GM12875 (cell line): ENCODE results near the gene TENM3.
"Not testable (repeated sequence)": the region's sequence is repeated elsewhere in the genome, so short reads cannot be mapped to it uniquely, and the experiment has no call there.

ENCODE experiments used
- H3K4me3 ChIP-seq: one replicate; pipeline ENCODE4 v1.5.1; 2011; ENCODE audit warnings: low read depth, low read length, control low read depth
- TF ChIP-seq, protein P1 (sequence below): IDR thresholded peaks from 2 replicates; pipeline ENCODE4 v1.5.1; 2011; ENCODE audit warnings: low read depth, mild to moderate bottlenecking, control low read depth, inconsistent platforms, low read length, moderate library complexity, borderline replicate concordance; ENCODE audit not compliant: insufficient read depth

The TENM3 gene

DNA sequence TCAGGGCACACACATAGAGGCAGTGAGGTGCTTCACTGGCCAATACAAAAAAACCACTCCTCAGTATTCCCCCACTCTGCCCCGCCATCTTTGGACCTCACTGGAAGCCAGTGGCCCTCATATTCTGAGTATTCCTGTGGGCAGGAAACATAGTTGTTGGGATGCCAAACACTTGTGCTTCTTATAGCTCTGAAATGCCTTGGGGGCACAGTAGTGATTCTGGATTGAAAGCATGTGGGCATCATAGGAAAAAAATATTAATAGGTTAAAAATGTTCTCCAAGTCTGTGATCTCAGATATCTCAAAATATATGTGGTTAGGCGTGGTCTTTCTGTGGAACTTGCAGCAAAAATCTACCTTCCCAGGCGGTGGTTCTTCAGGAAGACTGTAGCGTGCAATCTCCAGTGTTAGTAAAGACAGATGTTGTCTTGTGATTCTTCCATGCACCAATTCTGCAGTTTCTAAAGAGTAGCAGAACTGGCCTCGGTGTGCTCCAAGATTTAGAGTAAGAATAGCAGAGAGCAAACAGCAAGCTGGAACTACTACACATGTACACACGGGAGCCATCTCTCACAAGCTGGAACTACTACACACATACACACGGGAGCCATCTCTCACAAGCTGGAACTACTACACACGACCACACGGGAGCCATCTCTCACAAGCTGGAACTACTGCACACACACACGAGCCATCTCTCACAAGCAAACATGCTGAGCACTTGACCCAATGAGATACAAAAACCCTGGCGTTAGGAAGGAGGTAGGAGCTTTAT lies 8.0 kb upstream of the TENM3 start:
- H3K4me3 ChIP-seq, result no peak overlapping the region
- TF ChIP-seq, protein P1, sequence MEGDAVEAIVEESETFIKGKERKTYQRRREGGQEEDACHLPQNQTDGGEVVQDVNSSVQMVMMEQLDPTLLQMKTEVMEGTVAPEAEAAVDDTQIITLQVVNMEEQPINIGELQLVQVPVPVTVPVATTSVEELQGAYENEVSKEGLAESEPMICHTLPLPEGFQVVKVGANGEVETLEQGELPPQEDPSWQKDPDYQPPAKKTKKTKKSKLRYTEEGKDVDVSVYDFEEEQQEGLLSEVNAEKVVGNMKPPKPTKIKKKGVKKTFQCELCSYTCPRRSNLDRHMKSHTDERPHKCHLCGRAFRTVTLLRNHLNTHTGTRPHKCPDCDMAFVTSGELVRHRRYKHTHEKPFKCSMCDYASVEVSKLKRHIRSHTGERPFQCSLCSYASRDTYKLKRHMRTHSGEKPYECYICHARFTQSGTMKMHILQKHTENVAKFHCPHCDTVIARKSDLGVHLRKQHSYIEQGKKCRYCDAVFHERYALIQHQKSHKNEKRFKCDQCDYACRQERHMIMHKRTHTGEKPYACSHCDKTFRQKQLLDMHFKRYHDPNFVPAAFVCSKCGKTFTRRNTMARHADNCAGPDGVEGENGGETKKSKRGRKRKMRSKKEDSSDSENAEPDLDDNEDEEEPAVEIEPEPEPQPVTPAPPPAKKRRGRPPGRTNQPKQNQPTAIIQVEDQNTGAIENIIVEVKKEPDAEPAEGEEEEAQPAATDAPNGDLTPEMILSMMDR, result no peak

DNA sequence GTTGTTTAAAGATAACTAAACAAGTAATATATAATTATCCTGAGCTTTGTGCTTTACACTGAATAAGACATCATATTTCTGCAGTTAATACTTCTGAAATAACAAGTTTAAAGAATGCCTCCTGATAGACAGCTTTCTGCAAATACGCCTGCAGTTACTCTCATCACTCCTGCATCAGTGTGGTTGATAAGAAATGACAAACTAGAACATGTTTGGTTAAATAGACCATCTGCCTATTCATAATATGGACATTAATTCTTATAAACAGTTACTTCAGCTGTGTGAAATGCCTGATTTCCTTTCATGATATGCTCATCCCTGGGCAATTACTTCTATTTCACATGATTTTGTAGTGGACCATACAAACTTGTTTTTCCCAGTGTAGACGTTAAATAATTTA lies 7.0 kb upstream of the TENM3 start:
- TF ChIP-seq, protein P1, result no peak
- no peak overlapping the region for H3K4me3 ChIP-seq

DNA sequence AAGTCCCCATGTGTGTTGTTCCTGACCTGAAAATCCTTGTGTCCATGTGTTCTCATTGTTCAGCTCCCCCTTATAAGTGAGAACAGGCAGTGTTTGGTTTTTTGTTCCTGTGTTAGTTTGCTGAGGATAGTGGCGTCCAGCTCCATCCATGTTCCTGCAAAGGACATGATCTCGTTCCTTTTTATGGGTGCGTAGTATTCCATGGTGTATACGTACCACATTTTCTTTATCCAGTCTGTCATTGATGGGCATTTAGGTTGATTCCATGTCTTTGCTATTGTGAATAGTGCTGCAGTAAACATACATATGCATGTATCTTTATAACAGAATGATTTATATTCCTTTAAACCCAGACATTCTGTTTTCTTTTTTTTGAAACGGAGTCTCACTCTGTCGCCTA lies 6.2 kb upstream of the TENM3 start:
- not testable (repeated sequence) for H3K4me3 ChIP-seq

DNA sequence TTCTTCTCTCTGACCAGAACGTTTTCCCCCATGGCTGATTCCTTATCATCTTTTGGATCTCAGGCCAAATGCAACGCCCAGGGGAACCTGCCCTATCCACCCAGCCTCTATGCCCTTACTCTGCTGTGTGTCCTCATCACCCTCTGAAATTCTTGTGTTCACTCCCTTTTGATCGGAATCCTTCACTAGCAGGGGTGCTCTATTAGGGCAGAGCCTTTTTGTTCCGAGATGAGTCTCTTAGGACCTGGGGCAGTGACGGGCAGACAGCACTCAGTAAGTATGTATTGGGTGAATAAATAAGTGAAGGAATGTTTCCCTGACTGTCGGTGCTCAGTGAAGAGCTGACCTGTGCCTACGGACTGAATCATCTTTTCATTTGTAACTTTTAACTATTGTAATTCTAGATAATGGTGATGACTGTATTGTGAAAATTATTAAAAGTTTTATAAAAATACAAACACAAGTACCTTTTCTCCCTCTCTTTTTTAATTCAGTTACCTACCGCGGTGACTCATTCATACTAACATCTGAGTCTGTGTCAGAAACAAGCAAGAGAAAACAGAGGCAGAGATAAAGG lies 4.8 kb upstream of the TENM3 start:
- TF ChIP-seq, protein P1, result no peak
- no peak overlapping the region for H3K4me3 ChIP-seq

DNA sequence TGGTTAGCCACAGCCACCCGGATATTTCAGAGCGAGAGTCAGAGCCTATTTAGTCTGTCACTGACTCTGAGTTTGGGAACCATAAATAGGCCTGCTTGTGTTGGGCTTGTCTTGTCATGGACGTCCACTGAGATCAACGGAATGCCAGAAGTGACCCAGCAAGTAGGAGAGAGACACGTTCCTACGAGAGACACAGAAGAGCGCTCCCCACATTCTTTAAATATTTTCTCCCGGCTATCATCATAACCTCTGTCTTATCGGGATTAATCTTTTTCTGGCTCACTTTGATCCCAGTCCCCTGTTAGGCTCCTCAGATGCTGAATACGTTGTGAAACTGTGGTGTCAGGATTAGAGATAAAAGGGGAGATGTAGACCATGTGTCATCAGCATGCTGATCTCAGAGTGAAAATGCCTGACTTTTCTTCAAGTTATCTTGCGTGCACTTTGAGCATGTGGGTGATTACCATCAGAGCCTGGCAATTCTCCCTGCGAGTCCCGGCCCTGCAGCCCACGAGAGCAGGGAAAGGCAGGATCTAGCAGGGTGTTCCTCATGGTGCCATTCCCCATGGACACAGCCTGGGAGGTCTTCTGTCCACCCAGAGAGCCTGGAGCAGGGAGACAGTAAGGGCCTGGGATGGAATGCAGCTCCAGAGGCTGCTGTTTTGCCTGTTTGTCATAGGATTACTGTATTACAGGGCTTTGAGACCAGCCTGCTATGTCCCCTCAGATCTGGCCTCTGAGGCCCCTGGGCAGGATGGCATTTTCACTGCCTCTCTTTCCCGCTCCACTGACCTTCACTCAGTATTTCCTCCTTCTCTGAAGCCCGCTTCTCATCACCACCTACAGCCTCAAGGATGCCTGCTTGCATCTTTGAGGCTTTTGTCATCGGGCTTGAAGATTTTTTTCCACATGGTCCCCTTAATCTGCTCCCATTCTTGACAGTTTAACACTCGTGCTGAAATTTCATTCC lies 2.8 kb upstream of the TENM3 start:
- no peak overlapping the region for H3K4me3 ChIP-seq
- TF ChIP-seq, protein P1, result no peak

DNA sequence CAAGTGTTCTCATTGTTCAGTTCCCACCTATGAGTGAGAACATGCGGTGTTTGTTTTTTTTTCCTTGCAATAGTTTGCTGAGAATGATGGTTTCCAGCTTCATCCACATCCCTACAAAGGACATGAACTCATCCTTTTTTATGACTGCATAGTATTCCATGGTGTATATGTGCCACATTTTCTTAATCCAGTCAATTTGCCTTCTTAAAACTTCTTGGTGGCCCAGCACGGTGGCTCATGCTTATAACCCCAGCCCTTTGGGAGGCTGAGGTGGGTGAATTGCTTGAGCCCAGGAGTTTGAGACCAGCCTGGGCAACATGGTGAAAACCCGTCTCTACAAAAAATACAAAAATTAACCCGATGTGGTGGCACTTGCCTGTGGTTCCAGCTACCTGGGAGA lies 942 bp upstream of the TENM3 start:
- H3K4me3 ChIP-seq, result not testable (repeated sequence)

DNA sequence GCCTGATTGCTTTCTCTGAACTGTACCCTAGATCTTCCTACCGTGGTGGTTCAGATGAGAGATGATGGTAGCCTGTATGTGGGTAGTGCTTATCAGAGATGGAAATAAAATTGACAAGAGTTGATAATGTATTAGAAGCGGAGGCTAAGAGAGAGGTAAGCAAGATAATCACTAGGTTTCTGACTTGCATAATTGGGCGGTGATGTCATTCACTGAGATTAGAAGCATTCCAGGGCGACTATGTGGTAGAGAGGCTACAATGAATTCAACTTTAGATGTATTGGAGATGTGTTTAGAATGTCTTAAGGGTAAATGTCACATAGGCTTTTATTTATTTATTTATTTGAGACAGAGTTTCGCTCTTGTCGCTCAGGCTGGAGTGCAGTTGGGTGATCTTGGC lies 415 bp upstream of the TENM3 start:
- TF ChIP-seq, protein P1, result no peak

More for the DNA sequence above, 415 bp upstream of the TENM3 start:
- H3K4me3 ChIP-seq, result no peak overlapping the region
